NCI-H2081 treated with DMSO at 0.1 percent for 48 hours (cell line): ENCODE data around the gene FURIN.
"Not testable (repeated sequence)": the region's sequence is repeated elsewhere in the genome, so short reads cannot be mapped to it uniquely, and the experiment has no call there.

Source experiments
- DNase-seq: peaks from one replicate; lab custom pipeline; 2025; lab: John Stamatoyannopoulos, UW

Gene FURIN

DNA sequence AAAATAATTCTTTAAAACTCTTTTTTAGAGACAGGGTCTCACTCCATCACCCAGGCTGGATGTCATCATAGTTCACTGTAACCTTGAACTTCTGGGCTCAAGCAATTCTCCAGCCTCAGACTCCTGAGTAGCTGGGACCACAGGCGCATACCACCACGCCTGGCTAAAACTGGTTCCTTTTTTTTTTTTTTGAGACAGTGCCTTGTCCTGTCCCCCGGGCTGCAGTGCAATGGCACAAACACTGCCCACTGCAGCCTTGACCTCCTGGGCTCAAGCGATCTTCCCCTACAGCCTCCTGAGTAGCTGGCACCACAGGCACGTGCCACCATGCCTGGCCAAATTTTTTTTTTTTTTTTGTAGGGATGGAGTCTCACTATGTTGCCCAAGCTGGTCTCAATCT lies 23.7 kb upstream of the FURIN start:
- no peak for DNase-seq

DNA sequence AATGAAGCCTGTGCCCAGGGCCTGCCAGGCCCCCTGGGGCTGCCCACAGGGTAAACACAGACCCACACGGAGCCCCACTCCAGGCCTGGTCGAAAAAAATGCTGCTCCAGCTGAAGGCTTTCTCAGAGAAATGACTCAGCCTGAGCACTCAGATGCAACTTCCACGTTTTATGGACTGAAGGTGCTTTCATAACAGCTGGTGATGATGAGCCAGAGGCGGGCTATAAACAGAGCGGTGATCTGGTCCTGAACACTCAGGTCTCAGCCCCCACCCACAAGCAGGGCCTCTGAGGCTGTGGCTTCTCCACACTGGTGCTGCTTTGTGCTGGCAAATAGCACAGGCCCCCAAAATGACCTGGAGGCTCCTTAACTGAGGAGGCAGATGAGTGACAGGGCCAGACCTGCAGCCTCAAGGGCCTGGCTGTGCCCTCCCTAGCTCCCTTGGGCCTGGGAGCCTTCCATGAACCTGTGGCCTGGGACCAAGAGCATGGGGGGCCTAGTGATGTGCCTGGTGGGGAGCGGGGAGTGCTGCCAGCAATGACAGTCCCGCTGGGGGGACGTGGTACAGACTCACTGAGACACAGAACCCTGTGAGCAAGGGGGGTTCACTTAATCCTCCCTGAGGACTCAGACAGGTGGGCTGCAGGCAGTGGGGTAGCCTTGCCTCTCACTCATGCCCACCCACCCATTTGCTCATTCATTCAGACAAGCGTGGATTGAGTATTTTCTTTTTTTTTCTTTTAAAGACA lies 23.0 kb upstream of the FURIN start:
- DNase-seq = no peak

DNA sequence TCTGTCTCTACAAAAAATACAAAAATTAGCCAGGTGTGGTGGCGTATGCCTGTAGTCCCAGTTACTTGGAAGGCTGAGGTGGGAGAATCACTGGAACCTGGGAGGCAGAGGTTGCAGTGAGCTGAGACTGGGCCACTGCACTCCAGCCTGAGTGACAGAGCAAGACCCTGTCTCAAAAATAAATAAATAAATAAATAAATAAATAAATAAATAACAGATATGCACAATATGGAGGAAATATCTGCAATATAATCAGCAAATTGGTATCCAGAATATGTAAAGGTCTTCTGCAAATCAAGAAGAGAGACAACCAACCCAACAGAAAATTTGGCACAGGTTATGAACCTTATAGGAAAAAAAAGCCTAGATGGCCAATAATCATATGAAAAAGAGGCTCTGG lies 19.0 kb upstream of the FURIN start:
- not testable (repeated sequence) for DNase-seq

DNA sequence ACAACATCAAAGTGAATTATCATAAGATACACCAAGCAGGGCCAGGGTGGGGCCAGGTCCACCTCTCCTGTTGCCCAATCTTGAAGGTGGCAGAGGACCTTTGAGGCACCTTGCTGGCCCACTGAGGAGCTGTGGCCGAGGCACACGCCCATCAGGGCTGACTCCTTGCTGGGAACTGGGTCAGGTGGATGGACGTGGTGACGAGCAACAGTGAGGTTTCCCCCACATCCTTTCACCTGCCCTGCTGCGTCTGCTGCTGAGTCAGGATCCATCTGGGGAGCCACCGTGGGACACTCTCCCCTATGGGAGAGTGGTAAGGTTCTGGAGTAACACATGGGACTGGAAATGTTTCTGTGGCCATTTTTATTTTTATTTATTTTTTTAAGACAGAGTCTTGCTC lies 17.3 kb upstream of the FURIN start:
- DNase-seq = no peak

DNA sequence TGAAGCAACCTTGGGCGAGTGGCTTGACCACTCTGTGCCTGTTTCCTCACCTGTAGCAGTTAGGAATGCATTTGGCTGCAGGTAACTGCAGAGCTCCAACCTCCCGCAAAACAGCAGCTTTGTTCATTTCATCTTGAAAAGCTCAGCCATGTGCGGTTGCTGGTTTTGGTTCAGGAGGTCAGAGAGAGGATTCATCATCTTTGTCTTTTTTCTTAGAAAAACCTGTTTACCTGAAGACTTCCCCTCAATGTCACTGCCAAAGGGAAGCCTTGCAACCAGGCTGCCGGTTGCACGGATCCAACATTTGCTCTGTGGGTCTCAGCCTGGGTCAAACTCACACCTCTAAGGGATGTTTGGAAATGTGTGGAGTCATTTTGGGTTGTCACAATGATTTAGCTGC lies 16.4 kb upstream of the FURIN start:
- no peak for DNase-seq

DNA sequence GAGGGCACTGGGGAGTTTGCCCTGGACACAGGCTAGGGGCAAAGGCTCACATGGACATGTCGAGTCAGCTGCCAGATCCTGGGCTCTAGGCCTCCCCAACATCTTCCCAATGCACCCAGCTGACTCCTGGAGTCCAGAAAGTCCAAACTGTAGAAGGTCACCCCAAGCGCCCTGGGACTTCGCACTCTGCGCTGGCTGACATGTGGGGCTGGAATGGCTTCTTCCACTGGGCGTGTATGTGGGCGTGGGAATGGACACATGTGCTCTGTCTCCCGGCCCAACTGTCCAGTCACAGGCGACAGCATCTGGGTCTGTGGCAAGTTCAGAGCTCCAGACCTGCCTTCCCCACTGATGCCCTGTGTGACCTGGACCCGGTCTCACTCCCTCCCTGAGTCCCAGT lies 13.2 kb upstream of the FURIN start:
- DNase-seq = no peak

DNA sequence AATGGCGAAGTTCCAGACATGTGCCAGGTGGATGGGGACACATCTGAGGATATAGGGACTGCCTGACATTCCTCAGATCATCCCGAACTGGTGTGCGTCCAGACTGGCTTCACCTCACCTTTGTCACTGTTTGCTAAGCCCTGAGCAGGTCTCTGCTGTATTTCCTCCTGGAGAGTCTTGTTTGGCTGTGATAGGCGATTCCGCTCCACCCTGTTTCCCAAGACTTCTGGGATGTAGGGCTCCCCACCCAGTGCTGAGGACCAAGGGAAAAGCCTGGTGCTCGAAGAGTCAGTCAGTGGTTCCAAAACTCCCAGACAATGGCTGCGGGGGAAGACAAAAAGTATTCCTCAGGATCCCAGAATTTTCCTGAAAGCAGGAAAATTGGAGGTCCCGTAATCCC lies 11.1 kb upstream of the FURIN start:
- DNase-seq = no peak

DNA sequence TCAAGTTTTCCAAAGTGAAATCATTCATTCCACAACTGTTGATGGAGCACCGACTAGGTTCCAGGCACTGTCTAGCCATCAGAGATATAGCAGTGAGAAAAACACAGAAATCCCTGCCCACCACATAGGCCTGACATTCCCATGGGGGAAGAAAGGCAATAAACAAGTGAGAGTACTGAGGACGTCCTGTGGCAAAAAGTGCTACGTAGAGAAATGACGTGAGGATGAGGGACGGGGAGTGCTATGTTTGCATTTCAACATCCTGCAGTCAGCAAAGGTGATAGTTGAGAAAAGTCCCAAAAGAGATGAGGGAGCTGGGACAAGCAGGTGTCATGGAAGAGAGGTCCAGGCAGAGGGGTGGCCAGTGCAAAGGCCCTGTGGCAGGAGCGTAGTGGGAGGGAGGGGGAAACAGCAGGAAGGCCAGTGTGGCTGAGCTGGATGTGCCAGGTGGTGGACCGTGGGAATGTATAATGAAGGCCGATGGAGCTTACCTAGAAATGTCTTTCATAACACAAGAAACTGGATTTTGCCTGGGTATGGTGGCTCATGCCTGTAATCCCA lies 10.4 kb upstream of the FURIN start:
- no peak for DNase-seq

DNA sequence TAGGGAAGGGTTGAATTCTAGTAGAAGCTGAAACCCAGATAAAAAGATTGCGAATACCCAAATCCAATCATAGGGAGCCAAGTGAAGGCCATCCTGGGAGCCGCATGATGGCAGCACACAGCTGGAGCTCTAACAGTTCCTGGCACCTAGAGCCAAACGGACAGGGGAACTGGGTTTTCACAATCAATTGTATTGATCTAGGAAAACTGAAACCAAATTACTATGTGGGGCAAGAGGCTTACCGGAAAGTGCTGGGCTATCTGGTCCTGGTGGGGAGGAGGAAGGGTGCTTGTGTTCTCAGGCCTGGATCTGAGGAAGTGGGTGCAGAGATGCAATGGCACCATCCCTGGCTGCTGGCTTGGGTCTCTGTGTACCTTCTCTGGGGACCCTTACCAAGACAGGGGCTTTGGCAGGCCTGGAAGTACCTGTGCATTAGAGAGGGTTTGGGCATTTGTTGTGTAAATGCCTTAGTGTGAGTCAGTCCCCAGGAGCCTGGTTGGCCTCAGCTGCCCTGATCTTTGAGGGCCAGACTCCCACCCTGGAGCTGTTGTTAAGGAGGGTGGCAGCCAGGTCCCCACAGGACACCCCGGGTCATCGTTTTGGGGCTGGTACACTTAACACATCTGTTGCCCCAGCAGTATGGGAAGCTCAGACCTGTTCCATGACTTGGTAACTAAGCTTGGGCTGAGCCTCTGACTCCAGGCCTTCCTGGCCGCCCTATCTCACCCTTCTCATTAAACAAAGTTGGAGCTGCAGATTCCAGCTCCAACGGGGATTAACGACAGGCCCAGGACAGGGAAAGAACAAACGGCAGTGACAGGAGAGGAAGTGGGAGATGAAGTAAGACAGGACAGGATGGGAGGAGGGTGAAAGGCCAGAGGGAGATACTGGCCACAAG lies 8.9 kb upstream of the FURIN start:
- DNase-seq = no peak

DNA sequence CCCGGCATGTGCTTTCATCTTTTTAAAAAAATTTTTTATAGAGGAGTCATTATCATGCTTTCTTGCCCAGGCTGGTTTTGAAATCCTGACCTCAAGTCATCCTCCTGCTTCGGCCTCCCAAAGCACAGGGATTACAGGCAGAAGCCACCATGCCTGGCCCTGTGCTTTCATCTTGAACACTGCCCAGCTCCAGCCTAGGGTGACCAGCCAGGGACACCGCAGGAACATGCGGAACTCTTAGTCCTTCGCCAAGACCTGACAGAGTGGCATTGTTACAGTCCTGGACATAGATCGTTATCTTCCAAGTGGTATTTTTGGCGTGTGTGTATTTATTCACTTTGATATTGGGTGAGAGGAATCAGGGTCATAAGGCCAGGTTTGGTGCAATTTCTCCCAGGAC lies 7.9 kb upstream of the FURIN start:
- no peak for DNase-seq

DNA sequence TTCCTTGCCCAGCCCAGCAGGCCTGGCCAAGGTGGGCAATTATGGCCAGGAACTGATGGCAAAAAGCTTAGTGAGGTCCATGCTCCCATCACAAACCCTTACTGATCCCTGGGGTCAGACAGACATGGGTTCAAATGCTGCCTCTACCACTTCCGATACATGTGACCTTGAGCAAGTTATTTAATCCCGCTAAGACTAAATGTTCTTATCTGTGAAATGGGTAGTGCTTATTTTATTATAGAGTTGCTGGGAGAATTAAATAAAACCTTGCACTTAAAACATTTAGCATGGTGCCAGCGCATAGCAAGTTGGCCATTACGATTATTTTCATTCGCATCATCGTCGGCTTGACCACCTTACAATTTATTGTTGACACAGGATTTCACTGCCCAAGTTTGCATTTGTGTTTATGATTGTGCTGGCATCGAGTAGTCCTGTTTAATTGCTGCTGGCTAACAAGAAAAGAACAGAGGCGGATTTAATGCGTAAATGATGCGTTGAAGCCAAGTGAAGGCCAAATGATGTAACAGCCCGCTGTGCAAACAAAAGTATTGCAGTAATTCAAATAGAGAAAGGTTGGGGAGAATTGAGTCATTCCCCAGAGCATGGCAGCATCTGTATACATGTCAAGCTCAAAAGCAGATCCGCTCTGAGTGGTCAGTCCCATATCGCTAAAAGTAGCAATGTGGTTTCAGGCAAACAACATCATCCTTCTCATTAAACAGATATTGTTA lies 7.3 kb upstream of the FURIN start:
- DNase-seq = peak; percentile 70

DNA sequence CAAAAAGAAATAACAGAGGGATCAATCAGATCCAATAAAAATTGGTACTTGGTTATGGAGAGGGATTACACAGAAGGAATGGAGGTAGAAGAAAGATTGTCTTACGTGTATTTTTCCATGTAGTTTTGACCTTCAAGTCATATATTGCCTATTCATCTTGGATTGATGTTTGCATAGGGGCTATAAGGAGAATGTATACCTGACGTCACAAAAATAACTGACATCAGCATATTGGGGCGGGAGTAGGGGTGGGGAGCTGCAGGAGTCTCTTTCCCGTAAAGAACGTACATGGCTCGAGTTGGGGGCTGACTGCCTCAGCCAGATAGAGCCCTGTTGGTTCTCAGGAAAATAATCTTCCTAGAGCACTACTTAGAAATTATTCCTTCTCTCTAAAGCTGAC lies 5.9 kb upstream of the FURIN start:
- DNase-seq = no peak

DNA sequence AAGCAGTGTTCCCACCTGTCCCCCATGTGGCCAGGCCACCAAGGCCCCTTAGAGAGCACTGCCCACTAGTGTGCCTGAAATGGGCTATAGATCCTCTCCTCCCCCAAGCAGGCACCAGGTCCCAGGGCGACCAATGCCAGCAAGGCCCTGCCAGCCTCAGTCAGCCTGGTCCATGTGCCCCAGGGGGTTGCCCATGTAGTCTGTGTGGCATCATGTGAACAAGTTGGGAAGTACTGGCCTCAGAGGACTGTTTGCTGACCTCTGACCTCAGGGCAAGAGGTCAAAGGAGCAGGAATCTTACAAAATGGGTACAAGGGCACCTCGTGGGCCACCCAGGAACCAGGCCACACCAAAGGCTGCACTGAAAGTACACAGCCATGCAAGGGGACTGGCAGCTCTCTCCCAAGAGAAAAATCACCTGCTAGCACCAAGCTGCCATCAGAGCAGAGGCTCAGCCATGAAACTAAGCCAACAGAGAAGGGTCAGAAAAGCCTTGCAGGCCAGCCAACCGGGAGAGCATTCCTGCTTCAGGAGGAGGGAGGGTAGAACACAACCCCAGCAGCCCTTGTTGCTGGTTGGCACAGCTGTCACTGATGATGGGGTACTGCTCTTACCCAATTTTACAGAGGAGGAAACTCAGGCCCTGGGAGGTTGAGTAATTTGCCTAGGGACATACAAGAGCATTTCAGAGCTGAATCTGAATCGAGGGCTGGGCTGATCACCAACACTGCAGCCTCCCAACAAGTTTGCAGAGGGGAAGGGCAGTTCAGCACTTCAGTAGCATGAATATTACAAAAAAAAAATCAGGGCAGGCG lies 5.2 kb upstream of the FURIN start:
- DNase-seq = no peak

DNA sequence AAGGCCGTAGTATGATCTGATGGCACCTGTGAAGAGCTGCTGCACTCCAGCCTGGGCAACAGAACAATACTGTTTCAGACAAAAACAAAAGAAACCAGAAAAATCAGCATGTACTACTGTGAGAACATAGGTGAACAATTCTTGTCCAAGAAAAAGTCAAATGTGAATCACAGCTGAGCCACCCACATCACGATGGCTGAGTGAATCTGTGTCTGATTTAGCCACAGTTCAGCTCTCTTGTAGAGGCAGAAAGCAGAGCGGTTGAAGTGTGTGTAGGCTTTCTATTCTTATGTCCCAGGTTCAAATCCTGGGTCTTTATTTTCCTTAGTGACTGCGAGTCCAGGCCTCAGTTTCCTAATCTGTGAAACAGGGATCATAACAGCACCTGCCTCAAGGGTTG lies 4.4 kb upstream of the FURIN start:
- no peak for DNase-seq

DNA sequence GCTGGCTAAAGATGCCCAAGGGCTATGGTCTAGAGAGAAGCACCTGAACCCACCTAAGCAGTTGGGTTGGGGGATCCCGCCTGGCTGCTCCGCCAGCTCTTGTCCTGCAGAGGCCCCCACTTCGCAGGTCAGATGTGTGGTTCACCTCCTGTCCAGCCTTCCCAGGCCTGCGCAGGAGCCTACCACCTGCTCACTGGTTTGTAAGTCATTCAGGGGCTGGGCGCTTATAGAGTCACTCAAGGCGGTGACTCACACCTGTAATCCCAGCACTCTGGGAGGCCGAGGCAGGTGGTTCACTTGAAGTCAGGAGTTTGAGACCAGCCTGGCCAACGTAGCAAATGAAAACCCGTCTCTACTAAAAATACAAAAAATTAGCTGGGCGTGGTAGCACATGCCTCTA lies 3.9 kb upstream of the FURIN start:
- no peak for DNase-seq

DNA sequence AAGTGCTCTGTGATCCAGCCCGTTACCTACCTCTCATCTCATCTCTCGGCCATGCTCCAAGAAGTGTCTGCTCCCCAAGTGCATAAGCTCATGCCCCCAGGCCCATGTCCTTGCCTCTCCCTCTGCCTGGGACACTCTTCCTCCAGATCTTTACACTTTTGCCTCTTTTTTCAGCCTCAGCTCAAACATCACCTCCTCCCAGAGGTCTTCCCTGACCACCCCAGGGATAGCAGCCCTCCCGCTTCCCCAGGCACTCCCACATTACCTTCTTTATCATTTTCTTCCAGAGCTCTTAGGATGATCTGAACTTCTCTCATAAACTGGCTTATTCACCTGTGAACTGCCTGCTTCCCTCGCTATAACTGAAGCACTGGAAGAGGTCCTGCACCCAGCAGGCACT lies 2.7 kb upstream of the FURIN start:
- DNase-seq = no peak

DNA sequence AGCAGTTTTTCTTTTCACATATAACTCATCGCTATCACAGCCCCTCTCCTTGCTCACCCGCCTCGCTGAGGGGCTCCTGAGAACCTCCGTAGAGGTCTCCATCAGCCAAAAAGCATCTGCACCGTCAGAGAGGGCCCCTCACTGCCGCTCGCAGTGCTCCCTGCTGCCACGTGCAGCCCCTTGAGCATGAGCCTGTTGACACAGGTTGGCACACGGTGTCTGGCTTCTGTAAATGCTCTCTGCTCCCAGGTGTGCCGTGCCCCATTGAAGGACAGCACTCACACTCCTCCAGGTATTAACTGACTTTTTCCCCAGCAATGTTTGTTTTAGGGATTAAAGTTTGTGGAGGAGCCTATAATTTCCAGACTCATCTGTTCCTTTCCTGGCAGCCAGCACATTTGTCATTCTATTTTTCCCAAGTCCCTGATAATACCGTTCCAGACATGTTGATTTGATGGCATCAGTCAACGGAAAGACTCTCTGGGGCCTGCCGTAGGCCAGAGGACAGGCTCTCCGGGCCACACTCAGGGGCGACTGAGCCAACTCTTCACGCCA lies 2.1 kb upstream of the FURIN start:
- DNase-seq = no peak

DNA sequence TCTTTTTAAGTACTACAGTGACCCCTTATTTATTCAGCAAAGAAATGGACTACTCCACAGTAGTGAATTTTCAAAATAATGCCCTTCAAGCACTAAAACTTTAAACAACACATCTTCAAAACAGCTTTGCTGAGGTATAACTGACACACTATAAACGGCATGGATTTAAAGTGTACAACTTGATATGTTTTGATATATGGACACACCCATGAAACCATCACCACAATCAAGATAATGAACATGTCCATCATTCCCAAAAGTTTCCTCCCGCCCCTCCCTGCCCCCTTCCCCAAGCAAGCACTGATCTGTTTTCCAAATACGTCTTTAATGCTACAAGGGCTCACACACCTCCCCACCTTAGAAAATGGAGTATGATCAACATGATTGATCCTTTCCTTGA lies 1.6 kb upstream of the FURIN start:
- DNase-seq = no peak

DNA sequence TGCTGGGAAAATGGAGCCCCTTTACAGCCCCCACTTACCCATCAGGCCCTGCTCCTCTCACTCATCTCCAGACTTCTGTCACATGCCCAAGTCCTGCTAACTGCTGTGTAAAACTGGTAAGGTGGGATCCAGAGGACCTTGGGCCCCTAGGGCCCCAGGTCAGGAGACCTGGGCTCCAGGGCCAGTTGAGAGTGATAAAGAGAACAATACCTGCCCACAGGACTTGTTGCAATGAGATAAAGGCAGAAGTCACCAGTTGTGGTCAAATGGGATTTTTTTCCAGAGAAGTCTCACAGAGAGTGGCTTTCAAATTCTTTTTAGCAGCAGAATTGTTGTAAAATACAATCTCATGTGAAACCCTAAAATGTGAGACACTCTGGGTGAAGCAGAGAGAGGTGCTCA lies 753 bp downstream of the FURIN start:
- no peak for DNase-seq

DNA sequence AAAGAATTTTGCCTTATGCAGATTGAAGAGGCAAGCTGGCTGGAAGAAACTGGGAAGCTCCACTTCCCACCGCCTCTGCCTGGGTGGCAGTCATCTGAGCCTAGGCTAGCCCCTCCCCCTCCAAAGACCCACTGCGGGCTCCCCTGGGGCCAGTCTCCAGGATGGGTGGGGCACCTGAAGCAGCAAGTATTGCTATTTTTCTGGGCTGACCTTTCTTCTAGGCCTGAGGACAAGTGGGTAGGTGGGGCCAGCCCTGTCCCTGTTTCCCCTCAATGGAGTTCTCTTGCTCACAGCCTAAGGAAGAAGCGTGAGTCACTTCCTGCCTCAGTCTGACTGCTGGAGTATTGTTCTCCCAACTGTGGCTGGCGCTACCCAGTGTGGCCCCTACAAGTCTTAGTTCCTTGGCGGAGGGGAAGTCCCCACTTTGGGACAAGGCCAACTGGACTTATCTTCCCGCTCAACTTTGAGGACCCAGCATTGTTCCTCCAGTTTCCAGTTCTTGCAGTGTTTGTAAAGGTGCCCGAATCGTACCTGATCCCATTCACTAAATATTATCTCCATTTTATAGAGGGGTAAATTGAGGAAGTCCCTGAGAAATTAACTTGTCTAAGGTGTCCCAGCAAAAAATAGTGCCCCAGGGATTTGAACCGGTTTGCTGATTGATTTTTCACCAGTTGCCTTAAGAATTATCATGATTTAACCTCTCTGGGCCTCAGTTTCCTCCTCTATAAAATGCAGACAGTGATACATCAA lies 1.4 kb downstream of the FURIN start:
- DNase-seq = no peak
